ENCODE data around the gene OR51Q1.

Gene OR51Q1, protein sequence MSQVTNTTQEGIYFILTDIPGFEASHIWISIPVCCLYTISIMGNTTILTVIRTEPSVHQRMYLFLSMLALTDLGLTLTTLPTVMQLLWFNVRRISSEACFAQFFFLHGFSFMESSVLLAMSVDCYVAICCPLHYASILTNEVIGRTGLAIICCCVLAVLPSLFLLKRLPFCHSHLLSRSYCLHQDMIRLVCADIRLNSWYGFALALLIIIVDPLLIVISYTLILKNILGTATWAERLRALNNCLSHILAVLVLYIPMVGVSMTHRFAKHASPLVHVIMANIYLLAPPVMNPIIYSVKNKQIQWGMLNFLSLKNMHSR

GRCh38 chr11:5421811-5422210 lies at the start of gene OR51Q1:
OR51Q1 (plus strand) TSS chr11:5422111; CDS start chr11:5422201, 90 bp downstream.
- no peak for DNase-seq

GRCh38 chr11:5380740-5381342 lies 41.1 kb upstream of the OR51Q1 start:
- DNase-seq: peak; percentile 20

DNA sequence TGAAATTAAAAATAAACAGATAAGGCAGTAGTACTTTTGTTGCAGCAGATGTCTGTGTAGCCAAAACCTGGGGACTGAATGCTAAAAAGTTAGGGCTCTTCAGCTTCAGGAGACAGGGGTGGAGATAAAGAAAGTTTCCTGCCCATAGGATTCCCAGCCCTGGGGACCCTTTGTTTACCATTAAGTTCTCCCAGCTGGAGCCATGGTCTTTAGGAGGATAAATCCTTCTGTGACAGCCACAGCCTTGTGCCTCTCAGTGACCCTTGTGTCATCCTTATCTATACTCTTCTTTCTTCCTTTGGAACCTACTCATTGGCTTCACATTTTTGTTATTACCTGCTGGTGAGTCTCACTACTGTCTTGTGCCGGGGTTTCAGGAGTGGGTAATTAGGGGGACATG lies 38.3 kb upstream of the OR51Q1 start, which contains the start of gene OR51M1:
TSS of gene OR51M1 (plus strand) at position 237 of the 400 bp plus-strand sequence. CDS start 5,587 bp downstream, outside the sequence.
- DNase-seq: no peak

DNA sequence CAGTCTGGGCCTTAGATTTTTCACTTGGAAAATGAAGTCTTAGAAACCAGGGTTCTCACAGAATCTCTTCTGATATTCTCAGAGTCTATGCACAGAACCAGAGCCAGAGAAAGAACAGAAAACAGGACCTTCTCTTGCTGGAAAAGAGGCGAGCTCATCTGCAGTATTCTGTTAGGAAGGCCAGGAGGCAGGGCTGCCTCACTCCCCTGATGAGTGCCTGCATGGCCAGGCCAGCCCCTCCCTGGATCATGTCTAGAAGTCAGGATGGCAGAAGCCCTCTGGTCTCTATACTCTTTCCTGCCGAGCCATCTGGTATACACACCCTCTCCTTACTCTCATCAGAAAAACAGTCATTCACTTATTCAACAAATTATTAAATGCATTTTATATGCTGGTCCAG lies 37.6 kb upstream of the OR51Q1 start:
- no peak for DNase-seq

GRCh38 chr11:5390210-5390609 lies 31.7 kb upstream of the OR51Q1 start:
- no peak for DNase-seq

DNA sequence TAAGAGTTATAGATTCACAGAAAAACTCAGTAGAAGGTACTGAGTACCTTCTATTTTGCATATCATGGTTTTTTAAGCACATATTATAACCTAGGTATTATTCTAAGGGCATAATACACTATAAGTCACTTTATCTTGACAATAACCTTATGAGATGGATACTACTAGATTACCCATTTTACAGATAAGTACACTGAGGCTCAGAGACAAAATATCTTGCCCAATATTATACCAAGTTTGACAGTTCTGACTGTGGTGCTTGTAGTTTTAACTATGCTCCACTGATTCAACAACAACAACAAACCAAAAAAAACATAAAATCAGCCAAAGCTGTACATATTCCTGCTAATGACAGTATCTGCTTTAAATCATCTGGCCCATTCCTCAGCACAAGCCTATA lies 27.8 kb upstream of the OR51Q1 start:
- DNase-seq: no peak

DNA sequence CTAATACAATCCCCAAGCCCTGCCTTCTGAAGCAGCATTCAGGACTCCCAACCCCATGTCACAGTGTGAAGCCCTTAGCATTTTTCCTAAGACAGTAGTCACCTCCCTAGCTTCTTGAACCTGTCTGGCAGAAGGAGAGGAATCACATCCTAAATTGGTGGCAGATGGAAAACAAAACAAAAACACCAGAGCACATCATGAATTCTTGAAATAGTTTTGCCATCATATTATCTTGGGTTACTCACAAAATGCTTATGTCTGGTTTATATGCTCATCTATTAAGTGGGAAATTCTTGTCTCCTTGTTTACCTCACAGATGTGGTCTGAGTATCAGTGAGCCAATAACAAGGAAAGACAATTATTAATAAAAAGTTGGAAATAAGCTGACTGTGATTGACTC lies 23.0 kb upstream of the OR51Q1 start:
- no peak for DNase-seq

- DNase-seq: no peak
These were observed 16.7 kb upstream of the OR51Q1 start for GRCh38 chr11:5405173-5405572.

GRCh38 chr11:5420993-5421392 lies 918 bp upstream of the OR51Q1 start:
- no peak for DNase-seq

DNA sequence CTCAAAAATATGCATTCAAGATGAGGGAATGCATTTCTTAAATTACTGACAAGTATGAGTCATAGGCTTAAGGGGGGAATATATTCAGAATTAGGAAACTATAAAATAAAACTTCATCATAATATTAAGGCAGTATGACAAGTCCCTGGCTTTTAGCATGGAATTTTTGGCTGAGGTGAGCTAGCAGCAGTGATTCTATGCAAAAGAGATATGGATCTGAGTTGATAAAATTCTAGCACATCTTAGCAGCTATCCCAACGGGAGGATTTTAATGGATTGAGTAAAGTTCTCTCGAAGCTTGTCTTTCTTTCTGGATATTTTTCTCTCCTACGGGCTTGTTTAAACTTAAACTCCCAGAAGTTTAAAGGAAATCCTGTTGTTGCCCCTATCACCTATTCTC lies 1.2 kb downstream of the OR51Q1 start:
- DNase-seq: no peak

GRCh38 chr11:5441414-5441813 lies 19.5 kb downstream of the OR51Q1 start, which contains the start of gene OR51I1:
OR51I1 (minus strand) TSS chr11:5441514; CDS start chr11:5441514, 0 bp downstream.
- no peak for DNase-seq

GRCh38 chr11:5443835-5444393 lies 22.0 kb downstream of the OR51Q1 start:
- DNase-seq: no peak

DNA sequence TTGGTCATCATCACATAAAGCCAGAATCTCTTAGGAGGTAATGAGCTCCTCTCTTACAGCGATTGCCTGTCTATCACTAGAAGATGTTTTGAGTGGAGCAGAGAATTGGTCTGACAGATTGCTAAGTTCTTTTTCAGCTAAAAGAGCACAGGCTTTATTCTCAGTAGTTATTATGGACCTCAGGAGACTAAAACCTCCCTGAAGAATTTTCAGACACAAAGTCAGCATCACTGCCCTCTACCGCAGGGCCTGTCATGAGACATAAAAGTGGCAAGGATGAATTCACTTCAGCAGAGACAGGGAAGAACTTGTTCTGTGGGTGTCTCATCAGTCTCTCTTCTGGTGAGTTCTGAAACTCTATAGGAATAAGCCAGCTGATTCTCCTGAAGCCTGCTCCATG lies 27.1 kb downstream of the OR51Q1 start, which contains the start of gene OR51I2:
TSS of gene OR51I2 (plus strand) at position 301 of the 400 bp plus-strand sequence. CDS start 4,166 bp downstream, outside the sequence.
- DNase-seq: no peak

GRCh38 chr11:5449432-5449831 lies 27.5 kb downstream of the OR51Q1 start:
- no peak for DNase-seq

- no peak for DNase-seq
These were observed 39.2 kb downstream of the OR51Q1 start for GRCh38 chr11:5460983-5461621.

DNA sequence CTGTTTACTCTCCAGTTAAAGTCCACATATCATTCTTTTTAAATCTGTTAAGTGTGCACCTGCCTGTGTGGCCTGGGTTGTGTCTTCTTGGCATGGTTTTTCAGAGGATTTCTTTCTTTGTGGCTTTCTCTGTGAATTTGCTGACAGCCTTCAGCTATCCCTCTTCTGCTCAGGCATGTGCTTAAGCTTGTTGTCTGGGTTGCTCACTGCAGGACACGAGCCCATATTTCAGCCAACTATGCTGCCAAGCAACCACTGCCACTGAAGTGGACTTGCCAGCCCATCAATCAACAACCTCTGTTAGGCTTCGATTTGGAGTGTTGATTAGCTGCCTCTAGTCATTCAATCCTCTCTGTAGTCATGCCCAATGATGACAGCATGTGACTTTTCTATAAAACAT lies 45.6 kb downstream of the OR51Q1 start:
- no peak for DNase-seq

Data from stimulated activated CD4-positive, alpha-beta T cell treated with anti-CD3 and anti-CD28 coated beads, Interleukin-4, amount 100 ng/mL, for 24 hours (primary cell).